OCI-LY7 (cell line): Measurements from ENCODE around the gene OR5AC2. TPM values are rescaled to one million over a fixed set of nuclear protein-coding genes. Genes with fewer than 3 reads are reported as not detected.

Experiments
- BruUV-seq: library from RNA; stranded (reverse); fragments of 400-500 nt; replicated peaks from 2 replicates; lab custom pipeline; 2021; lab: Mats Ljungman, UMichigan
- CTCF ChIA-PET: fragments of 300-600 bp; sonication (Branson Sonifier 250); formaldehyde crosslinking; loops from one replicate; lab custom pipeline; 2022; ENCODE audit warnings: antibody characterized with exemption; ENCODE audit not compliant: unreplicated experiment; lab: Charles Lee
- POLR2A ChIA-PET: fragments of 300-600 bp; sonication (Branson Sonifier 250); formaldehyde crosslinking; loops from one replicate; lab custom pipeline; 2022; ENCODE audit warnings: antibody characterized with exemption; lab: Charles Lee
- DNase-seq: peaks from one replicate; pipeline ENCODE4 v3.0.0-alpha.2; 2015; ENCODE audit warnings: low spot score
- H2AFZ ChIP-seq: fragments of 200-600 bp; sonication (generic), shearing (Covaris generic); 2 replicates; pipeline ENCODE4 v1.6.1; 2014; ENCODE audit warnings: mild to moderate bottlenecking, antibody characterized with exemption, low read length, moderate library complexity
- H3K27ac ChIP-seq: fragments of 200-600 bp; sonication (generic); 2 replicates; pipeline ENCODE4 v1.5.1; 2014; ENCODE audit warnings: mixed run types, low read depth, mild to moderate bottlenecking, moderate library complexity, low read length, inconsistent platforms; ENCODE audit not compliant: poor library complexity, severe bottlenecking
- H3K36me3 ChIP-seq: fragments of 200-600 bp; sonication (generic); 2 replicates; pipeline ENCODE4 v1.6.1; 2014; ENCODE audit warnings: mild to moderate bottlenecking, antibody characterized with exemption, low read length, moderate library complexity, mixed read lengths; ENCODE audit not compliant: insufficient read depth
- H3K4me1 ChIP-seq: fragments of 200-600 bp; sonication (generic); 2 replicates; pipeline ENCODE4 v1.5.1; 2014; ENCODE audit warnings: mild to moderate bottlenecking, low read length; ENCODE audit not compliant: insufficient read depth, poor library complexity, severe bottlenecking
- H3K4me2 ChIP-seq: fragments of 200-600 bp; sonication (generic); 2 replicates; pipeline ENCODE4 v1.6.1; 2014; ENCODE audit warnings: mild to moderate bottlenecking, low read length
- H3K4me3 ChIP-seq: fragments of 200-600 bp; sonication (generic); 2 replicates; pipeline ENCODE4 v1.5.1; 2014; ENCODE audit warnings: mild to moderate bottlenecking, low read depth, low read length; ENCODE audit not compliant: poor library complexity, severe bottlenecking
- H3K79me2 ChIP-seq: fragments of 200-600 bp; sonication (generic); 2 replicates; pipeline ENCODE4 v1.6.1; 2016; ENCODE audit warnings: low read depth, mild to moderate bottlenecking, low read length, moderate library complexity, mixed read lengths; ENCODE audit not compliant: insufficient read depth
- H3K9me2 ChIP-seq: fragments of 200-600 bp; sonication (generic); 2 replicates; pipeline ENCODE4 v1.6.1; 2016; ENCODE audit warnings: mild to moderate bottlenecking, low read length, mixed read lengths; ENCODE audit not compliant: insufficient read depth
- H3K9me3 ChIP-seq: fragments of 200-600 bp; sonication (generic); 2 replicates; pipeline ENCODE4 v1.6.1; 2014; ENCODE audit warnings: mild to moderate bottlenecking, mixed run types, low read length, mixed read lengths
- H4K20me1 ChIP-seq: fragments of 200-600 bp; sonication (generic); 2 replicates; pipeline ENCODE4 v1.6.1; 2014; ENCODE audit warnings: mild to moderate bottlenecking, antibody characterized with exemption, low read length, moderate library complexity, mixed read lengths; ENCODE audit not compliant: insufficient read depth
- CTCF ChIP-seq: fragments of 200-600 bp; sonication (generic); conservative IDR thresholded peaks from 2 replicates; pipeline ENCODE4 v1.5.1; 2014; ENCODE audit warnings: mild to moderate bottlenecking, antibody characterized with exemption, low read length, moderate library complexity, mixed read lengths
- EZH2phosphoT487 ChIP-seq: fragments of 200-600 bp; sonication (generic); IDR thresholded peaks from 2 replicates; pipeline ENCODE4 v1.6.1; 2018; ENCODE audit warnings: low read depth, borderline replicate concordance, mild to moderate bottlenecking, mixed run types, antibody characterized with exemption, low read length, moderate library complexity, mixed read lengths
- intact Hi-C: fragments of 100-400 bp; cut with micrococcal nuclease; formaldehyde crosslinking; loops from one replicate; pipeline ENCODE4 v1.10.0; 2022; ENCODE audit not compliant: unreplicated experiment
- total RNA-seq, 2 experiments: library from RNA; depleted of rRNA in 1 of 2; stranded (reverse); fragments of >200 nt in 1 of 2; shearing (Covaris generic) in 1 of 2; gene quantifications; 2 replicates each; pipeline ENCODE4 v1.2.3, GENCODE V29; 2014 to 2022

The OR5AC2 gene
- total RNA-seq, 2 experiments from 2014 or later, result not detected

- no peaks in the 10 kb centered on the region for H3K36me3 ChIP-seq
- H3K4me2 ChIP-seq, result no peak overlapping the region
- no peak for TF ChIP-seq EZH2phosphoT487
- TF ChIP-seq CTCF, result 0 out of 2 replicates have a peak, but pooled peaks have one; percentile 34
- CTCF ChIA-PET, result no interaction called here
- H4K20me1 ChIP-seq, result no peaks in the 10 kb centered on the region
- no peaks in the 10 kb centered on the region for H3K9me3 ChIP-seq
- no peak for DNase-seq
- H2AFZ ChIP-seq, result no peak overlapping the region
- intact Hi-C loops, result no loop called here
- no peak overlapping the region for H3K27ac ChIP-seq
- H3K9me2 ChIP-seq, result no peaks in the 10 kb centered on the region
- H3K79me2 ChIP-seq, result no peaks in the 10 kb centered on the region
- POLR2A ChIA-PET, result no interaction called here
- BruUV-seq, result no TSS peak
- no peak overlapping the region for H3K4me3 ChIP-seq
- H3K4me1 ChIP-seq, result no peaks in the 10 kb centered on the region
Measured at GRCh38 chr3:98114264-98114663, 27.3 kb downstream of the OR5AC2 start.

GRCh38 chr3:98115717-98116116, 28.7 kb downstream of the OR5AC2 start:
- DNase-seq, result no peak
- Histone ChIP-seq H3K4me3 (no peak overlapping the region), H3K36me3 (no peaks in the 10 kb centered on the region), H3K4me2 (no peak overlapping the region), H4K20me1 (no peaks in the 10 kb centered on the region), H2AFZ (no peak overlapping the region), H3K27ac (no peak overlapping the region), H3K9me3 (no peaks in the 10 kb centered on the region), H3K79me2 (no peaks in the 10 kb centered on the region), H3K9me2 (no peaks in the 10 kb centered on the region), H3K4me1 (no peaks in the 10 kb centered on the region)
- ChIA-PET POLR2A (no interaction called here), CTCF (no interaction called here)
- intact Hi-C loops, result no loop called here
- no peak for TF ChIP-seq CTCF
- TF ChIP-seq EZH2phosphoT487, result no peak
- no TSS peak for BruUV-seq

GRCh38 chr3:98130421-98130820, 43.4 kb downstream of the OR5AC2 start, which contains the start of gene OR5H1:
Gene OR5H1 (plus strand): TSS chr3:98130721. CDS start chr3:98132698, 1,977 bp downstream.
- no TSS peak for BruUV-seq
- Histone ChIP-seq H3K4me2 (no peak within 1 kb of the TSS), H3K9me3 (no peaks in the 10 kb centered on the region), H4K20me1 (no peaks in the 10 kb centered on the region), H3K27ac (no peak within 1 kb of the TSS), H2AFZ (no peak within 1 kb of the TSS), H3K9me2 (no peaks in the 10 kb centered on the region), H3K79me2 (no peaks in the 10 kb centered on the region), H3K4me1 (no peaks in the 10 kb centered on the region), H3K4me3 (no peak within 1 kb of the TSS), H3K36me3 (no peaks in the 10 kb centered on the region)
- intact Hi-C loops, result no loop called here
- ChIA-PET CTCF (no interaction called here), POLR2A (no interaction called here)
- no peak for DNase-seq
- no peak for TF ChIP-seq CTCF
- TF ChIP-seq EZH2phosphoT487, result no peak
